Mammary epithelial cell (primary cell): ENCODE measurements around the gene NKAIN1.

ENCODE experiments used
- EZH2 ChIP-seq: IDR thresholded peaks from 2 replicates; pipeline ENCODE4 v1.6.1; 2012; ENCODE audit warnings: low read length, inconsistent platforms, borderline replicate concordance
- TF ChIP-seq, protein P1 (sequence below), 2 donors: IDR thresholded peaks in 1 of 2; conservative IDR thresholded peaks in 1 of 2; 2 replicates each; pipeline ENCODE4 v1.5.1; 2011 to 2012; ENCODE audit warnings: inconsistent platforms in 2 of 2, low read length in 2 of 2, mild to moderate bottlenecking in 2 of 2, control low read depth in 1 of 2, low read depth in 1 of 2; ENCODE audit not compliant: insufficient read depth in 1 of 2; ENCODE audit errors: extremely low read depth in 1 of 2

DNA sequence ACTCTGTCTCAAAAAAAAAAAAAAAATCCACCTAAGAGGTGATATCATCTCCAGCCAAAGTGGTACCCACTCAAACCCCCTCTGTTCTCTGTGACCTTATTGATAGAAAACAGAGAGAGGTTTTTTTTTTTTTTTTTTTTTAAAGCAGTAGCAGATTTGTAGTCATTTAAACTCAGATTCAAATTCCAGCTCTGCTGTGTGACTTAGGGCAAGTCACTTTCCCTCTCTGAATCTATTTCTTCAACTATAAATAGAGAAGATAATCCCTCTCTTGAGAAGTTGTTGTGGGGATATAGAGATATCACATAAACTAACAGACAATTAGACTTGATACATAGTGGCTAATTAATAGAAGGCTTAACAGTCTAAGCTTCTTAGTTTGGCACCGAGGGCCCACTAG is 48.4 kb downstream of the NKAIN1 start:
- TF ChIP-seq, protein P1, sequence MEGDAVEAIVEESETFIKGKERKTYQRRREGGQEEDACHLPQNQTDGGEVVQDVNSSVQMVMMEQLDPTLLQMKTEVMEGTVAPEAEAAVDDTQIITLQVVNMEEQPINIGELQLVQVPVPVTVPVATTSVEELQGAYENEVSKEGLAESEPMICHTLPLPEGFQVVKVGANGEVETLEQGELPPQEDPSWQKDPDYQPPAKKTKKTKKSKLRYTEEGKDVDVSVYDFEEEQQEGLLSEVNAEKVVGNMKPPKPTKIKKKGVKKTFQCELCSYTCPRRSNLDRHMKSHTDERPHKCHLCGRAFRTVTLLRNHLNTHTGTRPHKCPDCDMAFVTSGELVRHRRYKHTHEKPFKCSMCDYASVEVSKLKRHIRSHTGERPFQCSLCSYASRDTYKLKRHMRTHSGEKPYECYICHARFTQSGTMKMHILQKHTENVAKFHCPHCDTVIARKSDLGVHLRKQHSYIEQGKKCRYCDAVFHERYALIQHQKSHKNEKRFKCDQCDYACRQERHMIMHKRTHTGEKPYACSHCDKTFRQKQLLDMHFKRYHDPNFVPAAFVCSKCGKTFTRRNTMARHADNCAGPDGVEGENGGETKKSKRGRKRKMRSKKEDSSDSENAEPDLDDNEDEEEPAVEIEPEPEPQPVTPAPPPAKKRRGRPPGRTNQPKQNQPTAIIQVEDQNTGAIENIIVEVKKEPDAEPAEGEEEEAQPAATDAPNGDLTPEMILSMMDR (conservative IDR thresholded peaks at IDR 0.05 in 1 of 2, IDR thresholded peaks at IDR 0.05 in 1 of 2; ENCODE audit: extremely low read depth in 1 of 2, insufficient read depth in 1 of 2, low read depth in 1 of 2, low read length in 2 of 2), result no peak
- TF ChIP-seq EZH2, result no peak
